Limb (tissue), 2 donors: ENCODE results near the gene FAF1.
"Not testable (repeated sequence)": the region's sequence is repeated elsewhere in the genome, so short reads cannot be mapped to it uniquely, and the experiment has no call there.

Source experiments
- DNase-seq, 2 donors: peaks; one replicate each; pipeline ENCODE4 v3.0.0-alpha.2; 2016; ENCODE audit errors: extremely low spot score in 2 of 2

The FAF1 gene

GRCh38 chr1:50566405-50566804 lies 393.7 kb downstream of the FAF1 start:
- DNase-seq = no peak

- DNase-seq = no peak
Observed at GRCh38 chr1:50564417-50564816, 395.6 kb downstream of the FAF1 start.

- DNase-seq = no peak
Observed at GRCh38 chr1:50562106-50562505, 398.0 kb downstream of the FAF1 start.

DNA sequence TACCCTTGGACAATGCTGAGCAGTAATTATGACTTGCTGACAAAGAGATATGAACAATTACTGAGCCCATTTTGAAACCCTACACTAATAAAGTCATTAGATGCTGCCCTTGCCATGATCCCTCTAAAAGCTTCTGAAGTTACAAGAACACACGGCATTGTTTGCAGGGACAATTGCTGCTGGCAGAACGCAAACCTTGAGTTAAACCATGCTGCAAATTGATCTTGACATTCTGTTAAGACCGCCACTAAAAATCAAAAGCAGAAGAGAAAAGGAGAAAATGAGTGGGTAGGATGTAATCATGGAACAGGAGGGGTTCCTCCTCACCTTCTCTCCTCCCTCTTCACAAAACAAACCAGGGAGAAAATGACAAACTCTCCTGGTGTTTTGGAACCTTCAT lies 400.6 kb downstream of the FAF1 start:
- no peak for DNase-seq

DNA sequence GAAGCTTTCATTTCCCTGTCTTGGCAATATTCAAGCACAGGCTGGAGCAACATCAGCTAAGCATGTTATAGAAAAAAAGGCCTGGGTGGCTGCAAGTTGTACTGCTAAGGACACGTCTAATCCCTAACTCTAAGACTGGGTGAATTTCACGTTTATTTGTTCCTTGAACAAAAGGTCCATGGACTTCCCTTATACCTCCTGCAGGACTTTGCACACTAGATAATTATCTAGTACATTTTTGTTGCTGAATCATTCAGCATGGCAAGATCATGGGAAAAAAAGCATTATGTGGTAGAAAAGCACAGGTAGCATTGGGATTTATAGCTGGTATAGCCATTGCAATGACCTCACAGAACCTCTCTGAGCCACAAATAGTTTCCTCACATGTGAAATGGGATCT lies 406.1 kb downstream of the FAF1 start:
- no peak for DNase-seq

DNA sequence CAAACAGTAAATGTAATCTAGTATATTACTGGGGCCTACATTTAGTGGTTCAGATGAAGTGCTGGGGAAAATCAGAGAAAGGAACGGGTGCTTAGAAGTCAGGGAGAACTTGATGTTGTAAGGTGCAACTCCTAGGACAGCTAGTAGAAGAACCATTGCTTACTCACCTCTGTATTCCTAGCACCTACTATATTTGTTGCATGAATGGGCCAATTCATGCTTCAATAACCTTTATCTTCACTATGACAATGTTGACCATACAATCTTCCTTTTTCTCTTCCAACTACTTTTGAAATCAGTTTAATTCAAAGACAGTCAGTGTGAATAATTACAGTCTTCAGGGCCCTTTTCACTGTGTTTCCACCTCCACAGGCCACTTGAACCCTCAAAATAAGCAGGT lies 411.8 kb downstream of the FAF1 start:
- DNase-seq = no peak

GRCh38 chr1:50542362-50542761 lies 417.7 kb downstream of the FAF1 start:
- no peak for DNase-seq

- no peak for DNase-seq
Observed at GRCh38 chr1:50538476-50538875, 421.6 kb downstream of the FAF1 start.

GRCh38 chr1:50531601-50532000 lies 428.5 kb downstream of the FAF1 start:
- no peak for DNase-seq

DNA sequence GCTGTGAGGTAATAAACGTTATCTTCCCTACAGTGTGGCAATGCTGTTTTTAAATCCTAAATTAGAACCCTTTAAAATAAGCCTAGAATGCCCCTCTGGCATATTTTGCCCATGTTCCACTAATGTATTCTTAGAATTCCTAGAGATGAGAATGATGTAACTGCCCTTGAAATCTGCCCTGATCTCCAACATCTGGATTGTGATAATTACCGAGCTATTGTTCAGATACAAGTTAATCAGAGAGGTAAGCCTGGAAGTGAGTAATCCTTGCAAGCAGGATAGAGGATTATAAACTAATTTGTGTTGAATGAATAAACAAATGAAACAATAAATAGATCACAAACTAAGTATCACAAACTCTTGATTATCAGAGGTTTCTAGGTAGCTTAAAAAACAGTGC lies 429.0 kb downstream of the FAF1 start:
- no peak for DNase-seq

DNA sequence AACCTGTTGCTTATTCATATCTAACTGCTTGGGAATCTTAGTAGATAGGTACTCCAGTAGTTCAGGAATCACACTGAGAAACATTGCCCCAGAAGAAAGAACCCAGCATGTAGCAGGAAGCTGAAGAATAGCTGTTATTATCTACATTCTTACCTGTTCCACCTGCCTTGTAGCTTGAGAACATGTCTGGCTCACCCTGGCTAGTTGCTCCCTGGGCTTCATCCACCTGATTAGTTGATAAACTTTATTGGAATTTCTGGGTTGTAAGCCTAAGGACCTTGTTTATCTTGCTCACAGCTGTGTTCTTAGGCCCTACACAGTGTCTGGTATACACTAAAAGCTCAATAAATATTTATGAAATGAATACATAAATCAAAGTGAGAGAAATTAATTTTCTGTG lies 430.6 kb downstream of the FAF1 start:
- DNase-seq = no peak

GRCh38 chr1:50527987-50528320 lies 432.1 kb downstream of the FAF1 start:
- not testable (repeated sequence) for DNase-seq

DNA sequence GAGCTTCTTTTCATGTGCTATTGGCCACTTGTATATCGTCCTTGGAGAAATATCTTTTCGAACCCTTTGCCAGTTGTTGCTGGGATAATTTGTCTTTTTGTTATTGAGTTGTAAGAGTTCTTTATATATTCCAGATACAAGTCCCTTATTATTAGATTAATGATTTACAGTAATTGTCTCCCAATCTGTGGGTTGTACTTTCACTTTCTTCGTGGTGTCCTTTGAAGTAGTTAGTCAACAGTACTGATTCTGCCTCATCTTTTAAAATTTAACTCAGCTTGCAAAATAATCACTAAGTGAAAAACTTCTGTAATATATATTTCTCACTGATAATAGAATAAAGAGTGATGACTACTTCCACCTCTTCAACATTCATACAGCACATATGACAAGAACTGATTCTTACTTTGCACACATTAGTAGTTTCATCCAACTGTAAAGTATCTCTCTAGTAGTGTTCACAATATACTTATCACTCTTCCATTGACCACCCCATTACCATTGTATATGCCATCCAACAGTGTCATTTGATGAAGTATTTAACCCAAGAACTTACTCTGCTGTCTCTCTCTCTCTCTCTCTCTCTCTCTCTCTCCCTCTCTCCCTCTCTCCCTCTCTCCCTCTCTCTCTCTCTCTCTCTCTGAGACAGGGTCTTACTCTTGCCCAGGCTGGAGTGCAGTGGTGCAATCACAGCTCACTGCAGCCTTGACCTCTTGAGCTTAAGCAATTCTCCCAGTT lies 432.6 kb downstream of the FAF1 start:
- no peak for DNase-seq

DNA sequence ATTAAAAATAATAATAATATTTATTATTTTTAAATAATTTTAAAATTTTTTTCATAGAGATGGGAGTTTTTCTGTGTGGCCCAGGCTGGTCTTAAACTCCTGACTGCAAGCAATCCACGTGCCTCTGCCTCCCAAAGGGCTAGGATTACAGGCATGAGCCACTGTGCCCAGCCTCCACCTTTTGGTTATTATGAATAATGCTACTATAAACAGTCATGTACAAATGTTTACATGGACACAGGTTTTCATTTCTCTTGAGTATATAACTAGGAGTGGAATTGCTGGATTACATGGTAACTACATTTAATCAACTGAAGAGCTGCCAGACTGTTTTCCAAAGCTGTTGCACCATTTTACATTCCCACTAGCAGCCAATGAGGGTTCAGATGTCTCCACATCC lies 433.6 kb downstream of the FAF1 start:
- no peak for DNase-seq

- no peak for DNase-seq
Observed at GRCh38 chr1:50523548-50523947, 436.5 kb downstream of the FAF1 start.

- DNase-seq = no peak
Observed at GRCh38 chr1:50522691-50523342, 437.2 kb downstream of the FAF1 start.

- DNase-seq = no peak
Observed at GRCh38 chr1:50521703-50522102, 438.4 kb downstream of the FAF1 start.

DNA sequence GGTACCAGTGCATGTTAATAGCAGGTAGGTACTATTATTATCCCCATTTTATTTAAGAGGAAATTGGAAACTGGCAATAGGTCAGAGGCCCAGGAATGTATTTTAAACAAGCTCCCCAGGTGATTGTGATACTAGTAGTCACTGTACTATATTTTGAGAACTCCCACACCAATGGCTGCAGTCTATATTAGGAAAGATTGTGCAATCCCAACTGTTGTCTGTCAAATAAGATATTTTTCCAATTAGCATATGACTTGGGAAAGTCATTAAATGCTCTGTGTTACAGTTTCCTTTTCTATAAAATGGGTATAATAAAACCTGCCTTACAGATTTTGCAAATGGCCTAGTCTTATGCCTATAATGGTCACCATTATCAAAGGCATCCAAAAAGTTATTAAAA lies 442.6 kb downstream of the FAF1 start:
- DNase-seq = no peak

DNA sequence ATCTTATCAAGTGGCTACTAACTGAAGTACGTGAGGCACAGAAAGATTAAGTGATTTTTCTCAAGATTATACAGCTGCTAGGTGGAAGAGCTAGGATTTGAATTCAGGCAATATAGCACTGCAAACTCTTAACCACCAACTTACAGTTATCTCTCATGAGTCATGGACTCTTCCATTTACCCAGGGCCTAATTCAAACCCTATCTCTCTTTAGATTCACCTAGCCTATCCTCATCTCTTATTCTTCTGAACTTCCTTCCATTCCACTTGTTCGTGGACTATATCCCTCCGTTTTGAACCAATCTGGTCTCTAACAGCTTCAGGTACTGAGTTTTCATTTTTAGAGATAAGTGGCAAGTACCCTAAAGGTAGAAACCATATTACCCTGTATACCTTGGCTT lies 444.0 kb downstream of the FAF1 start:
- DNase-seq = no peak

DNA sequence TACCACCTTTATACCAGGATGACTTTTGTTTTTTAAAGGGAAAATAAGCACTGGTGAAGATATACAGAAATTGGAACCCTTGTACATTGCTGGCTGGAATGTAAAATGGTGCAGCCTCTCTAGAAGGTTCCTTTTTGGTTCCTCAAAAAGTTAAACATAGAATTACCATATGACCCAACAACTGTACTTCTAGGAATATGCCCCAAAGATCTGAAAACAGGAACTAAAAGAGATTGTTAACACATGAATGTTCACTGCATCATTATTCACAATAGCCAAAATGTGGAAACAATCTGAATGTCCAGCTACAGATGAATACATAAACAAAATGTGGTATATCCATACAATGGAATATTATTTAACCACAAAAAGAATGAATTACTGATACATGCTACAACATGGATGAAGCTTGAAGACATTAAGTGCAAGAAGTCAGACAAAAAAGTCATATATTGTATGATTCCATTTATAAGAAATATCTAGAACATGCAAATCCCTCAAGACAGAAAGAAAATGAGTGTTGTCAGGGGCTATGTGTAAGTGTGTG lies 452.0 kb downstream of the FAF1 start:
- no peak for DNase-seq

DNA sequence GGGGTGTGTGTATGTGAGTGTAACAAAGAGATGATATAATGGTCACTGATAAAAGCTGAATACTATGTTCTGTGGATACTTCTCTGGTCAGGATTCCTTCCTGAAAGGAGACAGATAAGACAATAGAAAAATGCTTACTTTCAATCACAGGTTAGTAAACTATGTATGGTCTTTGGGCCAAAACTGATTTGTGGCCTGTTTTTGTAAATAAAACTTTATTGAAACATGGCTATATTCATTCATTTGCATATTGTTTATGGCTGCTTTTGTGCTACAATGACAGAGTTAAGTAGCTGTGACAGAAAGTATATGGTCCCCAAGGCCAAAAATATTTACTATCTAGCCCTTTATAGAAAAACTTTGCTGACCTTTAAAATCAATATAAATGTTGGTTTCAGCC lies 454.6 kb downstream of the FAF1 start:
- no peak for DNase-seq

DNA sequence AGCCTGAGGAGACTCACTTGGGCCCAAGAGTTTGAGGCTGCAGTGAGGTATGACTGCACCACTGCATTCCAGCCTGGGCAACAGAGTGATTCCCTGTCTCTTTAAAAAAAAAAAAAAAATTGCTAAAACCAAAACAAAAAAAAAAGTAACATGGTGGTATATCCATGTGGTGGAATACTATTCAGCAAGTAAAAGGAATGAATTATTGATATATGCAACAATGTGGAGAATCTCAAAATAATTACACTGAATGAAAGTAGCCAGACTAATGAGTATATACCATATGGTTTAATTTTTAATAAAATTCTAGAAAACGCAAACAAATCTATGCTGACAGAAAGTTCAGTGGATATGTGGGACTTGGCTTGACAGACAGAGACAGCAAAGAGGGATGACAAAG lies 456.6 kb downstream of the FAF1 start:
- DNase-seq = no peak

GRCh38 chr1:50502147-50502546 lies 457.9 kb downstream of the FAF1 start:
- DNase-seq = no peak
